Smooth muscle cell (in vitro differentiated cells): ENCODE measurements around the gene ZNF302. TPM values are rescaled to one million over a fixed set of nuclear protein-coding genes. Genes with fewer than 3 reads are reported as not detected.
A peak's percentile ranks its signal among the peaks of the same experiment; 100 is the strongest.

Experiments used
- DNase-seq: peaks from one replicate; lab custom pipeline; 2025; ENCODE audit not compliant: unreplicated experiment; lab: John Stamatoyannopoulos, UW
- H2AFZ ChIP-seq: fragments of 200-600 bp; sonication (generic); 2 replicates; pipeline ENCODE4 v1.6.0; 2016; ENCODE audit warnings: antibody characterized with exemption, low read depth, mild to moderate bottlenecking
- H3F3A ChIP-seq: fragments of 200-600 bp; sonication (generic); 2 replicates; pipeline ENCODE4 v1.6.0; 2017; ENCODE audit warnings: antibody characterized with exemption, low read depth
- H3K27ac ChIP-seq: fragments of 200-600 bp; sonication (generic); 2 replicates; pipeline ENCODE4 v1.5.1; 2016; ENCODE audit warnings: low read depth, mild to moderate bottlenecking
- H3K27me3 ChIP-seq: fragments of 200-600 bp; sonication (generic); 2 replicates; pipeline ENCODE4 v1.6.1; 2016; ENCODE audit warnings: low read depth, mild to moderate bottlenecking
- H3K36me3 ChIP-seq: fragments of 200-600 bp; sonication (generic); 2 replicates; pipeline ENCODE4 v1.5.1; 2016; ENCODE audit warnings: low read depth
- H3K4me1 ChIP-seq: fragments of 200-600 bp; sonication (generic); 2 replicates; pipeline ENCODE4 v1.5.1; 2016; ENCODE audit warnings: low read depth
- H3K4me2 ChIP-seq: fragments of 200-600 bp; sonication (generic); 2 replicates; pipeline ENCODE4 v1.6.0; 2016; ENCODE audit warnings: mild to moderate bottlenecking
- H3K4me3 ChIP-seq: fragments of 200-600 bp; sonication (generic); 2 replicates; pipeline ENCODE4 v1.5.1; 2016; ENCODE audit warnings: mild to moderate bottlenecking
- H3K79me2 ChIP-seq: fragments of 200-600 bp; sonication (generic); 2 replicates; pipeline ENCODE4 v1.6.0; 2016; ENCODE audit warnings: low read depth, mild to moderate bottlenecking
- H3K9ac ChIP-seq: fragments of 200-600 bp; sonication (generic); 2 replicates; pipeline ENCODE4 v1.6.0; 2016; ENCODE audit warnings: low read depth
- H3K9me3 ChIP-seq: fragments of 200-600 bp; sonication (generic); replicated peaks from 2 replicates; pipeline ENCODE4 v1.5.1; 2016; ENCODE audit warnings: low read depth
- H4K20me1 ChIP-seq: fragments of 200-600 bp; sonication (generic); 2 replicates; pipeline ENCODE4 v1.6.0; 2016; ENCODE audit warnings: low read depth
- CTCF ChIP-seq: fragments of 200-600 bp; sonication (generic); IDR thresholded peaks from 2 replicates; pipeline ENCODE4 v1.5.1; 2017; ENCODE audit warnings: borderline replicate concordance, mild to moderate bottlenecking, antibody characterized with exemption; ENCODE audit not compliant: insufficient read depth, poor library complexity, severe bottlenecking
- WGBS: methylation state at CpG from one replicate; pipeline ENCODE4 v1.1.7; 2016; ENCODE audit warnings: low lambda C conversion rate; 5-methylcytosine and 5-hydroxymethylcytosine counted together
- polyA plus RNA-seq: library from polyadenylated mRNA; unstranded; fragments of >200 nt; fragmentation: Nextera tagmentation; extraction: Ambion mirVana; gene quantifications from 2 replicates; pipeline ENCODE4 v1.2.1, GENCODE V29; 2016
- total RNA-seq: library from RNA; depleted of rRNA; stranded (reverse); fragments of >200 nt; gene quantifications from 2 replicates; pipeline ENCODE4 v1.2.3, GENCODE V29; 2014

Gene ZNF302
- total and polyA plus RNA-seq, 2 experiments from 2014 or later: 11.5 to 16.0 TPM

GRCh38 chr19:34669305-34669704 is 8.2 kb upstream of the ZNF302 start:
- Histone ChIP-seq H3K9ac (no peak overlapping the region), H4K20me1 (no peaks in the 10 kb centered on the region), H3K27ac (no peak overlapping the region), H3F3A (no peaks in the 10 kb centered on the region), H3K36me3 (no peaks in the 10 kb centered on the region), H2AFZ (no peak overlapping the region), H3K79me2 (no peaks in the 10 kb centered on the region), H3K27me3 (no peaks in the 10 kb centered on the region), H3K9me3 (no peaks in the 10 kb centered on the region), H3K4me1 (no peaks in the 10 kb centered on the region), H3K4me3 (no peak overlapping the region), H3K4me2 (no peak overlapping the region)
- WGBS: 94% methylated on average over 6 of the region's 7 CpGs
- TF ChIP-seq CTCF: no peak
- DNase-seq: no peak

DNA sequence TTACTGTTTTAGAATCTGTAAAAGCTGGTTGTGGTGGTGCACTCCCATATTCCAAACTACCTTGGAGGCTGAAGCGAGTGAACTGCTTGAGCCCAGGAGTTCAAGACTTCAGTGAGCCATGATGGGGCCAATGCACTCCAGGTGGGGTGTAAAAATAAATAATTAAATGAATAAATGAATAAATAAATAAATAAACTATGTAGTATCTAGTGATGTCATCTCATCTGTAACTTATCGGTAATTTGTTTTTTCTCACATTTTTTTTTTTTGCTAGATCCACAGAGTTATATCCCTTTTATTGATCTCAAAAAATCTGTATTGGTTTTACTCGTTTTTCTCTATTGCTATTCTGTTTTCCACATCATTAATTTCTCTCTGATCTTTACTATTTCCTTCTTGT is 5.5 kb upstream of the ZNF302 start:
- Histone ChIP-seq H3K4me1 (peaks cover 3% of the 10 kb centered on the region), H3K27ac (no peak overlapping the region), H3K4me2 (no peak overlapping the region), H3K9ac (no peak overlapping the region), H3K36me3 (no peaks in the 10 kb centered on the region), H4K20me1 (no peaks in the 10 kb centered on the region), H3K79me2 (no peaks in the 10 kb centered on the region), H3F3A (no peaks in the 10 kb centered on the region), H2AFZ (no peak overlapping the region), H3K27me3 (no peaks in the 10 kb centered on the region), H3K9me3 (no peaks in the 10 kb centered on the region), H3K4me3 (no peak overlapping the region)
- no peak for DNase-seq
- TF ChIP-seq CTCF: no peak
- WGBS: 92% methylated on average over 3 of the region's 3 CpGs

DNA sequence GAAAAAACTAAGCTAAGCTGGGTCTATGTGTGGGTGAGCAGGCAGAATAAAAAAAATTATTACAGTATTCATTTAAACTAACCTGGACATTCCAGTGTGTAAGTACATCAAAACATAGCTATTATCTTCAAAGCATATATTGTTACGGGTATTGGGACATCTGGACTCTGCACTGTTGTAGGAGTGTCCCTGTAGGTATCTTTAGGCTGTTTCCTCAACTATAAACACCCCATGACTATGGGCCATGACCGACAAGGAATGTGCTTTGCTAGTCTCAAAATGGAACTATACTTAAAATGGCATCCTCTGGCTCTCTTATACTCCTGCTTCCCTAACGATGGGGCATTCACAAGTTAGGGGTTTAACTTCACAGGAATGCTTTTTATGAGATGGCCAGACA is 3.9 kb upstream of the ZNF302 start:
- Histone ChIP-seq H3F3A (no peaks in the 10 kb centered on the region), H2AFZ (no peak overlapping the region), H3K4me2 (no peak overlapping the region), H3K9ac (no peak overlapping the region), H3K36me3 (no peaks in the 10 kb centered on the region), H3K4me1 (peaks cover 8% of the 10 kb centered on the region), H3K79me2 (peaks cover 2% of the 10 kb centered on the region), H3K4me3 (no peak overlapping the region), H3K9me3 (no peaks in the 10 kb centered on the region), H3K27ac (no peak overlapping the region), H3K27me3 (no peaks in the 10 kb centered on the region), H4K20me1 (no peaks in the 10 kb centered on the region)
- WGBS: 79% methylated on average over 3 of the region's 3 CpGs
- no peak for DNase-seq
- no peak for TF ChIP-seq CTCF

GRCh38 chr19:34675250-34675649 is 2.2 kb upstream of the ZNF302 start:
- H3K36me3 ChIP-seq: peaks cover 13% of the 10 kb centered on the region
- H2AFZ ChIP-seq: no peak overlapping the region
- no peaks in the 10 kb centered on the region for H3K27me3 ChIP-seq
- H3K79me2 ChIP-seq: peaks cover 12% of the 10 kb centered on the region
- no peak overlapping the region for H3K4me3 ChIP-seq
- 97% methylated on average over 3 of the region's 3 CpGs for WGBS
- H4K20me1 ChIP-seq: no peaks in the 10 kb centered on the region
- H3K9ac ChIP-seq: no peak overlapping the region
- DNase-seq: no peak
- H3F3A ChIP-seq: no peaks in the 10 kb centered on the region
- H3K4me1 ChIP-seq: peaks cover 9% of the 10 kb centered on the region
- peak overlapping the region; percentile 15 for H3K4me2 ChIP-seq
- no peak overlapping the region for H3K27ac ChIP-seq
- no peaks in the 10 kb centered on the region for H3K9me3 ChIP-seq
- TF ChIP-seq CTCF: no peak
